D721Med (cell line): ENCODE measurements around the gene ARHGAP6.

Experiments used
- DNase-seq: peaks from one replicate; pipeline ENCODE4 v3.0.0; 2011; ENCODE audit warnings: low spot score; ENCODE audit not compliant: insufficient read length
- FAIRE-seq: peaks from 2 replicates; lab custom pipeline; 2011; peaks lifted over from hg19 to GRCh38; lab: Jason Lieb, UNC
- CTCF ChIP-seq: IDR thresholded peaks from 2 replicates; pipeline ENCODE4 v1.5.1; 2012; ENCODE audit warnings: mild to moderate bottlenecking, control low read depth; ENCODE audit not compliant: insufficient read depth; ENCODE audit errors: missing control alignments

The ARHGAP6 gene

GRCh38 chrX:11376163-11376562, 289.6 kb downstream of the ARHGAP6 start:
- TF ChIP-seq CTCF, result no peak
- DNase-seq, result no peak
- FAIRE-seq, result no peak

GRCh38 chrX:11375614-11376119, 290.1 kb downstream of the ARHGAP6 start:
- no peak for DNase-seq
- no peak for TF ChIP-seq CTCF
- no peak for FAIRE-seq

- TF ChIP-seq CTCF, result no peak
- DNase-seq, result no peak
- no peak for FAIRE-seq
Measured at GRCh38 chrX:11374570-11374969, 291.1 kb downstream of the ARHGAP6 start.

- no peak for FAIRE-seq
- no peak for TF ChIP-seq CTCF
Measured at GRCh38 chrX:11371106-11371505, 294.6 kb downstream of the ARHGAP6 start.

GRCh38 chrX:11367609-11368430, 297.9 kb downstream of the ARHGAP6 start:
- FAIRE-seq (no peak), DNase-seq (no peak)
- TF ChIP-seq CTCF, result no peak

More at GRCh38 chrX:11371106-11371505, 294.6 kb downstream of the ARHGAP6 start:
- DNase-seq, result no peak

- TF ChIP-seq CTCF, result no peak
- FAIRE-seq (no peak), DNase-seq (no peak)
Measured at GRCh38 chrX:11366998-11367595, 298.6 kb downstream of the ARHGAP6 start.
